Activated T-cell treated with anti-CD3 and anti-CD28 coated beads, Interleukin-2, amount 50 U/mL, for 4 hours (primary cell): ENCODE results near the gene MAPT. TPM values are rescaled to one million over a fixed set of nuclear protein-coding genes. Genes with fewer than 3 reads are reported as not detected.
"Not testable (repeated sequence)": the region's sequence is repeated elsewhere in the genome, so short reads cannot be mapped to it uniquely, and the experiment has no call there.

Experiments
- ATAC-seq, 2 donors: fragments of 200-7000 bp; cut with Tn5 transposase; one replicate each; pipeline ENCODE4 v1.10.0; 2021
- DNase-seq: peaks from one replicate; pipeline ENCODE4 v3.0.0-alpha.2; 2020
- H3K27me3 Mint-ChIP-seq: one replicate; pipeline ENCODE4 v1.8.0; 2021; ENCODE audit warnings: low read depth, mixed read lengths
- H3K36me3 Mint-ChIP-seq: one replicate; pipeline ENCODE4 v1.8.0; 2022; ENCODE audit warnings: mixed read lengths; ENCODE audit not compliant: insufficient read depth
- H3K4me1 Mint-ChIP-seq: one replicate; pipeline ENCODE4 v1.8.0; 2021; ENCODE audit warnings: low read depth, mixed read lengths
- H3K4me3 Mint-ChIP-seq: one replicate; pipeline ENCODE4 v1.8.0; 2021; ENCODE audit warnings: mild to moderate bottlenecking, moderate library complexity, mixed read lengths
- H3K9me3 Mint-ChIP-seq: one replicate; pipeline ENCODE4 v1.8.0; 2021; ENCODE audit warnings: mixed read lengths
- total RNA-seq, 3 donors: library from RNA; stranded (reverse); gene quantifications; one replicate each; pipeline ENCODE4 v1.2.1, GENCODE V29; 2021

Gene MAPT
- total RNA-seq, 3 donors from 2014 or later, result 1.3 to 1.8 (median 1.8) TPM

DNA sequence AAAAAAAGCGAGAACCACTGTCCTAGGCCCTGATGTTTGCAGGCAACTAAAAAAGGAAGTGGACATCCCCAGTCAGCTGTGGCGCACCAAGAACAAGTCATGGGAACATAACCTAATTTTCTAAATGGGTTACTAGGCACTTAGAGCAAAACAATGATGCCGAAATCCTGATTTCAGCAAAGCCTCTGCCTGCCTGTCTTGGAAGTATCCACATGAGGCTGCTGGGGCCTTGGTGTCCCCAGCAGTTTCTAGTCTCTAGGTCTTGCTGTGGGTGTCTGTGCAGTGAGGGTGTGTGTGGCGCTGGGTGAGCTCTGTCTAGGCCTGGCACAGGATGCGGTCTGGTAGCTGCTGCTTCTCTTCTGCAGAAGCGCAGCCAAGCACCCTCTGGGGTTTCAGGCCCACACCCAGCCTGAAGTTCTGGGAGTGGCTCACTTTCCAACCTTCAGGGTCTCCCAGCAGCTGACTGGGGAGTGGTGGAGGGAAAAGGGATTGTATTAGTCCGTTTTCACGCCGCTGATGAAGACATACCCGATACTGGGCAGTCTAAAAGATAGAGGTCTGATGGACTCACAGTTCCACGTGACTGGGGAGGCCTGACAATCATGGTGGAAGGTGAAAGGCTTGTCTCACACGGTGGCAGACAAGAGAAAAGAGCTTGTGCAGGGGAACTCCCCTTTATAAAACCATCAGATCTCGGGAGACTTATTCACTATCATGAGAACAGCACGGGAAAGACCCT, 125.8 kb downstream of the MAPT start:
- ATAC-seq (peak; percentile 81 to 83), DNase-seq (peak; percentile 27)
- Mint-ChIP-seq H3K27me3 (no peaks in the 10 kb centered on the region), H3K4me3 (no peak overlapping the region), H3K4me1 (peaks cover 28% of the 10 kb centered on the region), H3K9me3 (no peaks in the 10 kb centered on the region), H3K36me3 (peaks cover 1% of the 10 kb centered on the region)

DNA sequence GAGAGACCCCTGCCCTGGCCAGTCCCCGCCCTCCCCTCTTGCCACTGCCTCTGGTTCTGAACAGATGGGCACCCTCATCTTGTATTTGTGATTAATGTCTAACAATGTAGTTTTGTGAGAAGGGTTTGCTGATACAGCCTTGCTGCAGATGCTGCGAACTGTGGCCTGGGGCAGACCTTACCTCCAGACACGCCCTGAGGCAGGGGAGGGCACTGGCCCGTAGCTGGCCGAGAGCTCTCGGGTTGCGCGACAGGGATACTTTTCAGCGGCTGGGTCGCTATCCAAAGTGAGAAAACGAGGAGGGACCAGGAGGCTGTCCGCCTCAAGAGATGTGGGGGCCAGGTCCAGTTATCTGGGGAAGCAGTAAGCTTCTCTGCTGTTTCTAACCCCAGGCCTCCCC, 126.6 kb downstream of the MAPT start:
- Mint-ChIP-seq H3K27me3 (no peaks in the 10 kb centered on the region), H3K4me1 (peaks cover 28% of the 10 kb centered on the region), H3K9me3 (no peaks in the 10 kb centered on the region), H3K36me3 (peaks cover 3% of the 10 kb centered on the region), H3K4me3 (no peak overlapping the region)
- no peak for DNase-seq
- peak in 1 of 2 donors; percentile 11 for ATAC-seq

DNA sequence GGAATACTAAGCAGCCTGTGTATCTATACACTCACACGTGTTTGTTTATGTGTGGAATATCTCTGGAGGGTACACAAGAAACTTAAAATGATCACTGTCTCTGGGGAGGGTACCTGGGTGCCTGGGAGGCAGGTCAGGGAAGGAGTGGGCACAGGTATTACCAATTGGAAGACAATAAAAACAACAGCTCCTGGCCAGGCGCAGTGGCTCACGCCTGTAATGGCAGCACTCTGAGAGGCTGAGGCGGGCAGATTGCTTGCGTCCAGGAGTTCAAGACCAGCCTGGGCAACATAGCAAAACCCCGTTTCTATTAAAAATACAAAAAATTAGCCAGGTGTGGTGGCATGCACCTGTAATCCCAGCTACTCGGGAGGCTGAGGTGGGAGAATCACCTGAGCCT, 129.0 kb downstream of the MAPT start:
- DNase-seq, ATAC-seq, H3K4me3 Mint-ChIP-seq, H3K9me3 Mint-ChIP-seq, H3K36me3 Mint-ChIP-seq, H3K27me3 Mint-ChIP-seq: not testable (repeated sequence)
- H3K4me1 Mint-ChIP-seq, result peaks cover 30% of the 10 kb centered on the region

DNA sequence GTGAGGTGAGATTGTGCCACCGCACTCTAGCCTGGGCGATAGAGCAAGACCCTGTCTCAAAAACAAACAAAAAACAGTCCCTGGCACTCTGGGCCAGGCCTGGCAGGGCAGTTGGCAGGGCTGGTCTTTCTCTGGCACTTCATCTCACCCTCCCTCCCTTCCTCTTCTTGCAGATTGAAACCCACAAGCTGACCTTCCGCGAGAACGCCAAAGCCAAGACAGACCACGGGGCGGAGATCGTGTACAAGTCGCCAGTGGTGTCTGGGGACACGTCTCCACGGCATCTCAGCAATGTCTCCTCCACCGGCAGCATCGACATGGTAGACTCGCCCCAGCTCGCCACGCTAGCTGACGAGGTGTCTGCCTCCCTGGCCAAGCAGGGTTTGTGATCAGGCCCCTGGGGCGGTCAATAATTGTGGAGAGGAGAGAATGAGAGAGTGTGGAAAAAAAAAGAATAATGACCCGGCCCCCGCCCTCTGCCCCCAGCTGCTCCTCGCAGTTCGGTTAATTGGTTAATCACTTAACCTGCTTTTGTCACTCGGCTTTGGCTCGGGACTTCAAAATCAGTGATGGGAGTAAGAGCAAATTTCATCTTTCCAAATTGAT, 129.5 kb downstream of the MAPT start:
- Mint-ChIP-seq H3K4me1 (peaks cover 29% of the 10 kb centered on the region), H3K27me3 (no peaks in the 10 kb centered on the region), H3K36me3 (peaks cover 2% of the 10 kb centered on the region), H3K4me3 (no peak overlapping the region), H3K9me3 (no peaks in the 10 kb centered on the region)
- no peak for ATAC-seq
- DNase-seq, result no peak

DNA sequence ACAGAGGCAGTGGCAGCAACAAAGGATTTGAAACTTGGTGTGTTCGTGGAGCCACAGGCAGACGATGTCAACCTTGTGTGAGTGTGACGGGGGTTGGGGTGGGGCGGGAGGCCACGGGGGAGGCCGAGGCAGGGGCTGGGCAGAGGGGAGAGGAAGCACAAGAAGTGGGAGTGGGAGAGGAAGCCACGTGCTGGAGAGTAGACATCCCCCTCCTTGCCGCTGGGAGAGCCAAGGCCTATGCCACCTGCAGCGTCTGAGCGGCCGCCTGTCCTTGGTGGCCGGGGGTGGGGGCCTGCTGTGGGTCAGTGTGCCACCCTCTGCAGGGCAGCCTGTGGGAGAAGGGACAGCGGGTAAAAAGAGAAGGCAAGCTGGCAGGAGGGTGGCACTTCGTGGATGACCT, 130.2 kb downstream of the MAPT start:
- ATAC-seq (no peak), DNase-seq (no peak)
- no peaks in the 10 kb centered on the region for H3K9me3 Mint-ChIP-seq
- peaks cover 3% of the 10 kb centered on the region for H3K36me3 Mint-ChIP-seq
- no peaks in the 10 kb centered on the region for H3K27me3 Mint-ChIP-seq
- no peak overlapping the region for H3K4me3 Mint-ChIP-seq
- peaks cover 29% of the 10 kb centered on the region for H3K4me1 Mint-ChIP-seq

DNA sequence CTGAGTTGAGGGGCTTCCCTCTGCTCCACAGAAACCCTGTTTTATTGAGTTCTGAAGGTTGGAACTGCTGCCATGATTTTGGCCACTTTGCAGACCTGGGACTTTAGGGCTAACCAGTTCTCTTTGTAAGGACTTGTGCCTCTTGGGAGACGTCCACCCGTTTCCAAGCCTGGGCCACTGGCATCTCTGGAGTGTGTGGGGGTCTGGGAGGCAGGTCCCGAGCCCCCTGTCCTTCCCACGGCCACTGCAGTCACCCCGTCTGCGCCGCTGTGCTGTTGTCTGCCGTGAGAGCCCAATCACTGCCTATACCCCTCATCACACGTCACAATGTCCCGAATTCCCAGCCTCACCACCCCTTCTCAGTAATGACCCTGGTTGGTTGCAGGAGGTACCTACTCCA, 130.7 kb downstream of the MAPT start:
- Mint-ChIP-seq H3K27me3 (no peaks in the 10 kb centered on the region), H3K9me3 (no peaks in the 10 kb centered on the region), H3K4me3 (no peak overlapping the region), H3K36me3 (peaks cover 3% of the 10 kb centered on the region), H3K4me1 (peaks cover 28% of the 10 kb centered on the region)
- DNase-seq (no peak), ATAC-seq (no peak)

DNA sequence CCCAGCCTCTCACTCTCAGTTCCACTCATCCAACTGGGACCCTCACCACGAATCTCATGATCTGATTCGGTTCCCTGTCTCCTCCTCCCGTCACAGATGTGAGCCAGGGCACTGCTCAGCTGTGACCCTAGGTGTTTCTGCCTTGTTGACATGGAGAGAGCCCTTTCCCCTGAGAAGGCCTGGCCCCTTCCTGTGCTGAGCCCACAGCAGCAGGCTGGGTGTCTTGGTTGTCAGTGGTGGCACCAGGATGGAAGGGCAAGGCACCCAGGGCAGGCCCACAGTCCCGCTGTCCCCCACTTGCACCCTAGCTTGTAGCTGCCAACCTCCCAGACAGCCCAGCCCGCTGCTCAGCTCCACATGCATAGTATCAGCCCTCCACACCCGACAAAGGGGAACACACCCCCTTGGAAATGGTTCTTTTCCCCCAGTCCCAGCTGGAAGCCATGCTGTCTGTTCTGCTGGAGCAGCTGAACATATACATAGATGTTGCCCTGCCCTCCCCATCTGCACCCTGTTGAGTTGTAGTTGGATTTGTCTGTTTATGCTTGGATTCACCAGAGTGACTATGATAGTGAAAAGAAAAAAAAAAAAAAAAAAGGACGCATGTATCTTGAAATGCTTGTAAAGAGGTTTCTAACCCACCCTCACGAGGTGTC, 131.3 kb downstream of the MAPT start:
- DNase-seq (no peak), ATAC-seq (peak in 1 of 2 donors; percentile 29)
- no peaks in the 10 kb centered on the region for H3K27me3 Mint-ChIP-seq
- peaks cover 22% of the 10 kb centered on the region for H3K4me1 Mint-ChIP-seq
- peaks cover 9% of the 10 kb centered on the region for H3K36me3 Mint-ChIP-seq
- no peaks in the 10 kb centered on the region for H3K9me3 Mint-ChIP-seq
- H3K4me3 Mint-ChIP-seq, result no peak overlapping the region

DNA sequence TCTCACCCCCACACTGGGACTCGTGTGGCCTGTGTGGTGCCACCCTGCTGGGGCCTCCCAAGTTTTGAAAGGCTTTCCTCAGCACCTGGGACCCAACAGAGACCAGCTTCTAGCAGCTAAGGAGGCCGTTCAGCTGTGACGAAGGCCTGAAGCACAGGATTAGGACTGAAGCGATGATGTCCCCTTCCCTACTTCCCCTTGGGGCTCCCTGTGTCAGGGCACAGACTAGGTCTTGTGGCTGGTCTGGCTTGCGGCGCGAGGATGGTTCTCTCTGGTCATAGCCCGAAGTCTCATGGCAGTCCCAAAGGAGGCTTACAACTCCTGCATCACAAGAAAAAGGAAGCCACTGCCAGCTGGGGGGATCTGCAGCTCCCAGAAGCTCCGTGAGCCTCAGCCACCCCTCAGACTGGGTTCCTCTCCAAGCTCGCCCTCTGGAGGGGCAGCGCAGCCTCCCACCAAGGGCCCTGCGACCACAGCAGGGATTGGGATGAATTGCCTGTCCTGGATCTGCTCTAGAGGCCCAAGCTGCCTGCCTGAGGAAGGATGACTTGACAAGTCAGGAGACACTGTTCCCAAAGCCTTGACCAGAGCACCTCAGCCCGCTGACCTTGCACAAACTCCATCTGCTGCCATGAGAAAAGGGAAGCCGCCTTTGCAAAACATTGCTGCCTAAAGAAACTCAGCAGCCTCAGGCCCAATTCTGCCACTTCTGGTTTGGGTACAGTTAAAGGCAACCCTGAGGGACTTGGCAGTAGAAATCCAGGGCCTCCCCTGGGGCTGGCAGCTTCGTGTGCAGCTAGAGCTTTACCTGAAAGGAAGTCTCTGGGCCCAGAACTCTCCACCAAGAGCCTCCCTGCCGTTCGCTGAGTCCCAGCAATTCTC, 132.1 kb downstream of the MAPT start:
- Mint-ChIP-seq H3K27me3 (no peaks in the 10 kb centered on the region), H3K36me3 (peaks cover 12% of the 10 kb centered on the region), H3K4me1 (peaks cover 15% of the 10 kb centered on the region), H3K4me3 (no peak overlapping the region), H3K9me3 (no peaks in the 10 kb centered on the region)
- ATAC-seq (no peak), DNase-seq (no peak)

DNA sequence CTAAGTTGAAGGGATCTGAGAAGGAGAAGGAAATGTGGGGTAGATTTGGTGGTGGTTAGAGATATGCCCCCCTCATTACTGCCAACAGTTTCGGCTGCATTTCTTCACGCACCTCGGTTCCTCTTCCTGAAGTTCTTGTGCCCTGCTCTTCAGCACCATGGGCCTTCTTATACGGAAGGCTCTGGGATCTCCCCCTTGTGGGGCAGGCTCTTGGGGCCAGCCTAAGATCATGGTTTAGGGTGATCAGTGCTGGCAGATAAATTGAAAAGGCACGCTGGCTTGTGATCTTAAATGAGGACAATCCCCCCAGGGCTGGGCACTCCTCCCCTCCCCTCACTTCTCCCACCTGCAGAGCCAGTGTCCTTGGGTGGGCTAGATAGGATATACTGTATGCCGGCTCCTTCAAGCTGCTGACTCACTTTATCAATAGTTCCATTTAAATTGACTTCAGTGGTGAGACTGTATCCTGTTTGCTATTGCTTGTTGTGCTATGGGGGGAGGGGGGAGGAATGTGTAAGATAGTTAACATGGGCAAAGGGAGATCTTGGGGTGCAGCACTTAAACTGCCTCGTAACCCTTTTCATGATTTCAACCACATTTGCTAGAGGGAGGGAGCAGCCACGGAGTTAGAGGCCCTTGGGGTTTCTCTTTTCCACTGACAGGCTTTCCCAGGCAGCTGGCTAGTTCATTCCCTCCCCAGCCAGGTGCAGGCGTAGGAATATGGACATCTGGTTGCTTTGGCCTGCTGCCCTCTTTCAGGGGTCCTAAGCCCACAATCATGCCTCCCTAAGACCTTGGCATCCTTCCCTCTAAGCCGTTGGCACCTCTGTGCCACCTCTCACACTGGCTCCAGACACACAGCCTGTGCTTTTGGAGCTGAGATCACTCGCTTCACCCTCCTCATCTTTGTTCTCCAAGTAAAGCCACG, 133.0 kb downstream of the MAPT start:
- Mint-ChIP-seq H3K4me1 (peaks cover 13% of the 10 kb centered on the region), H3K4me3 (no peak overlapping the region), H3K36me3 (peaks cover 12% of the 10 kb centered on the region), H3K9me3 (no peaks in the 10 kb centered on the region), H3K27me3 (no peaks in the 10 kb centered on the region)
- ATAC-seq (no peak), DNase-seq (no peak)

DNA sequence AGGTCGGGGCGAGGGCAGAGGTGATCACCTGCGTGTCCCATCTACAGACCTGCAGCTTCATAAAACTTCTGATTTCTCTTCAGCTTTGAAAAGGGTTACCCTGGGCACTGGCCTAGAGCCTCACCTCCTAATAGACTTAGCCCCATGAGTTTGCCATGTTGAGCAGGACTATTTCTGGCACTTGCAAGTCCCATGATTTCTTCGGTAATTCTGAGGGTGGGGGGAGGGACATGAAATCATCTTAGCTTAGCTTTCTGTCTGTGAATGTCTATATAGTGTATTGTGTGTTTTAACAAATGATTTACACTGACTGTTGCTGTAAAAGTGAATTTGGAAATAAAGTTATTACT, 133.6 kb downstream of the MAPT start:
- Mint-ChIP-seq H3K36me3 (peaks cover 16% of the 10 kb centered on the region), H3K4me3 (no peak overlapping the region), H3K9me3 (no peaks in the 10 kb centered on the region), H3K4me1 (peaks cover 13% of the 10 kb centered on the region), H3K27me3 (no peaks in the 10 kb centered on the region)
- DNase-seq, result no peak
- ATAC-seq, result no peak

DNA sequence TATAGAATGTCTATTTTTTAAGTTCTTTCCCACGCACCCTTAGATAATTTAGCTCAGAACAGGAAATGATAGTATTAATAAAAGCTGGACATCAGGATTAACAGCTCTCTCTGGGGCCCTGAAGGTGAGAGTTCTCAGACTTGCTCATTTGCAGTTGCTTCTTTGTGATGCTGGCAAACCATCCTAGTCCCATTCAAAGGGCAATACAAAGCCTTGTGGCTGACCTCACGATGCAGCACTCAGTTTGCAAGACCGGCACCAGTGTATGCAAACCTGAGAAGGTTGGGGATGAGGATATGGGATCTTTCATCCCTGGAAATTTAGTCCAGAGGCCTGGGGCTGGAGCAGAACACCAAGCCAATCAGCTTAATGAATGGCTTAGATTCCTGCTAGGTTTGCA, 134.0 kb downstream of the MAPT start:
- Mint-ChIP-seq H3K9me3 (no peaks in the 10 kb centered on the region), H3K4me3 (no peak overlapping the region), H3K27me3 (no peaks in the 10 kb centered on the region), H3K36me3 (peaks cover 16% of the 10 kb centered on the region), H3K4me1 (peaks cover 13% of the 10 kb centered on the region)
- DNase-seq (no peak), ATAC-seq (no peak)

DNA sequence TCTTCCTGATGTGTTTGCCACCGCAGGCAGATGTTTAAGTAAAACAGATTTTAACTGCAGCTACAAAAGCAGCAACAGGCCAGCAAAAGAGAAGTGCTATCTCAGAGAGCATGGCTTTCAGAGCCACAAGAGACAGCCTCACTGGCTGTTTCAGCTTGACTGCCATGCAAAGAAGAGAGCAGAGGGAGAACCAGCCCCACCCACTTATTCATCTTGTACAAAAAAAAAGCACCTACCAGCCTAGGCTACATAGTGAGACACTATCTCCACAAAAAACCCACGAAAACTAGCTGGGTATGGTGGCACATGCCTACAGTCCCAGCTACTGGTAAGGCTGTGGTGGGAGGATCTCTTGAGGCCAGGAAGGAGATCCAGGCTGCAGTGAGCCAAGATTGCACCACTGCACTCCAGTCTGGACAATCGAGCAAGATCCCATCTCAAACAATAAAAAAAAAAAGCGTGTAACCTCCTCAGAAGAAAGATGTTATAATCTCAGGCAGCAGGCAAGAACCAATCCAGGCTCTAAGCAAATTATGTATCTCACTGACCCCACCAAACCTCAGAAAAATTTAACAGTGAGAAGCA, 134.7 kb downstream of the MAPT start:
- no peak overlapping the region for H3K4me3 Mint-ChIP-seq
- peaks cover 13% of the 10 kb centered on the region for H3K4me1 Mint-ChIP-seq
- DNase-seq, result no peak
- no peaks in the 10 kb centered on the region for H3K9me3 Mint-ChIP-seq
- ATAC-seq, result no peak
- peaks cover 17% of the 10 kb centered on the region for H3K36me3 Mint-ChIP-seq
- H3K27me3 Mint-ChIP-seq, result no peaks in the 10 kb centered on the region

DNA sequence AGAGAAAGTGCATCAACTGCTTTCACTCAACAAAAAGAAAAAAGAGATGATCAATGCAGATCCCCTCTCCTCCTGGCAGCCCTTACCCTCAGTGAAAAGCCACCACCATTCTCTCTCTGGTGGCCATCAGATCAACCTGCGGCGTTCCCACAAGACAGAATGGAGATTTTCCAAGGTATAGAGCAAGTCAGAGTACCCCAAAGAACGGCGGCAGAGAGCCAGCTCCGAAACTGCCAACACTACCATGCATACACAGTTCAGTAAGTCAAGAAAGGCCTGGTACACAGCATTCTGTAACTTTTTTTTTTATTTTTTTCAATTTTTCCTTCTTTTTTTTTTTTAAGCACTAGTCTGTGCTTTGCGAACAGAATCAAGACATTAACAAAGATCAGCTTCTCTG, 135.3 kb downstream of the MAPT start:
- no peak for DNase-seq
- H3K4me3 Mint-ChIP-seq, result no peak overlapping the region
- no peaks in the 10 kb centered on the region for H3K9me3 Mint-ChIP-seq
- H3K4me1 Mint-ChIP-seq, result peaks cover 13% of the 10 kb centered on the region
- no peak for ATAC-seq
- H3K36me3 Mint-ChIP-seq, result peaks cover 21% of the 10 kb centered on the region
- H3K27me3 Mint-ChIP-seq, result no peaks in the 10 kb centered on the region
